ENCODE results near the gene SNHG17. TPM values are rescaled to one million over a fixed set of nuclear protein-coding genes. Genes with fewer than 3 reads are reported as not detected.
A peak's percentile ranks its signal among the peaks of the same experiment; 100 is the strongest.

SNHG17 gene
- total RNA-seq, 1 donor from 2014 or later = 8.0 TPM

DNA sequence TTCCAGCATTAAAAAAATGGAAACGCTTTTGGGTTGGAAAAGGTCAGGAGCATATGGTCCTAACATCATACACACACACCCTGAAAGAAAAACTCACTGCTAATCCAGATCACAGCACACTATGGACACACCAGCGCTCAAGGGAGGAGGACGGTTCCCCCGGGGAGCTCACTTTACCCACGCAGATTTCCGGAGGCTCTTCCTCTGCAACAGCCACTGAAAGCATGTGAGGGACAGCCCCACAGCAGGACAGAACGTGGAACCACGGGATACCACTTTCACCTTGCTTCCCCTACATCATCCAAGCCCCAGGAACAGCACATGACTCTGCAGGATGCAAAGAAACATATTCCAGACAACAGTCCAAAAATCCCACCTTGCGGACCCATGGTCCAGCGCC, 13.2 kb downstream of the SNHG17 start:
- Mint-ChIP-seq H3K27ac (no peak overlapping the region), H3K4me3 (no peak overlapping the region), H3K27me3 (ENCODE audit: insufficient read depth, low read depth) (peaks cover 6% of the 10 kb centered on the region), H3K9me3 (no peaks in the 10 kb centered on the region), H3K4me1 (no peaks in the 10 kb centered on the region), H3K36me3 (peaks cover 56% of the 10 kb centered on the region)
- Histone ChIP-seq H3K9ac (no peak overlapping the region), H2AFZ (replicated peaks) (no peak overlapping the region), H3K36me3 (no peaks in the 10 kb centered on the region), H3K27ac (no peak overlapping the region), H3K4me2 (no peak overlapping the region), H3K27me3 (no peaks in the 10 kb centered on the region), H3K9me3 (ENCODE audit: low read depth) (no peaks in the 10 kb centered on the region), H3K79me2 (ENCODE audit: low read depth) (peaks cover 44% of the 10 kb centered on the region), H3F3A (ENCODE audit: low read depth) (peaks cover 61% of the 10 kb centered on the region), H4K20me1 (ENCODE audit: low read depth) (peaks cover 65% of the 10 kb centered on the region), H3K4me1 (no peaks in the 10 kb centered on the region), H3K4me3 (no peak overlapping the region)
- no peak for DNase-seq (ENCODE audit: low spot score)
- TF ChIP-seq CTCF (IDR thresholded peaks at IDR 0.05) (no peak), EZH2phosphoT487 (IDR thresholded peaks at IDR 0.05) (no peak), EZH2 (IDR thresholded peaks at IDR 0.05) (no peak)

GRCh38 chr20:38420388-38421085, 14.6 kb downstream of the SNHG17 start:
- Histone ChIP-seq H3K9ac (no peak overlapping the region), H3K4me1 (no peaks in the 10 kb centered on the region), H3K9me3 (ENCODE audit: low read depth) (no peaks in the 10 kb centered on the region), H3K36me3 (no peaks in the 10 kb centered on the region), H3K79me2 (ENCODE audit: low read depth) (peaks cover 30% of the 10 kb centered on the region), H3F3A (ENCODE audit: low read depth) (peaks cover 66% of the 10 kb centered on the region), H3K27me3 (no peaks in the 10 kb centered on the region), H3K4me2 (no peak overlapping the region), H2AFZ (replicated peaks) (no peak overlapping the region), H3K27ac (no peak overlapping the region), H3K4me3 (no peak overlapping the region), H4K20me1 (ENCODE audit: low read depth) (peaks cover 51% of the 10 kb centered on the region)
- no peak overlapping the region for H3K27ac Mint-ChIP-seq
- no peak for DNase-seq (ENCODE audit: low spot score)
- no peaks in the 10 kb centered on the region for H3K9me3 Mint-ChIP-seq
- H3K4me1 Mint-ChIP-seq = no peaks in the 10 kb centered on the region
- TF ChIP-seq CTCF (IDR thresholded peaks at IDR 0.05) (no peak), EZH2phosphoT487 (IDR thresholded peaks at IDR 0.05) (no peak), EZH2 (IDR thresholded peaks at IDR 0.05) (no peak)
- peaks cover 55% of the 10 kb centered on the region for H3K36me3 Mint-ChIP-seq
- H3K27me3 Mint-ChIP-seq (ENCODE audit: insufficient read depth, low read depth) = peaks cover 6% of the 10 kb centered on the region
- no peak overlapping the region for H3K4me3 Mint-ChIP-seq

DNA sequence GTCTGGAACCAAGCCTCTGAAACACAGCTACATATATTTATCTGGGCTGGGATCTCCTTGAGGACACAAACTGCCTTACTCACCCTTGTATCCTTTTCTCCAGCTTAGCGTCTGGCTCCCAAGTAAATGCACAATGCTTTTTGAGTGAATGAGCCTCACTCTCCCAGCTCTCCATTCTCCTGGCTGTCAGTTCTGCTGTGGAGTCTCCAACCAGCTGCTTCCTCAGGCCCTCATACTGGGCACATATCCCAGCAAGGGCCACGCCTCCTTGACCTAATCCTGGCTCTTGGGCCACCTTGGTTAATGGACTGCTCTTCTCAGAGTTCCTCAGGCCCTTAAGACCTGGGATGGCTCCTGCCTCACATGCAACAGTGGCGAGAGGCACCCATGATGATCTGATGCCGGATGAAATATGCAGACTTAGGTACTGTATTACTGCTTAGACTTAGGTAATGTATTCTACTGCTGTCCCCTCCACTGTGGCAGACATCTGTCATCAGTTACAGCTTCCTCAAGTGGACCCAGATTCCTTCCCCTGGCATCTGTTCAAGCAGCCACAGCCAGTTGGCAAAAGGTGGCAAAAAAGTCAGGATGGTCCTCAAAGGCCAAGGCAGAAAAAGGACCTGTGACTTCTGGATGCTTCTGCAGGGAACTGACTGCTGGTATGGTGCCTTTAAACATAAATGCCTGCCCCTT, 16.5 kb downstream of the SNHG17 start:
- peaks cover 54% of the 10 kb centered on the region for H3F3A ChIP-seq (ENCODE audit: low read depth)
- peaks cover 7% of the 10 kb centered on the region for H3K27me3 Mint-ChIP-seq (ENCODE audit: insufficient read depth, low read depth)
- H3K79me2 ChIP-seq (ENCODE audit: low read depth) = peaks cover 11% of the 10 kb centered on the region
- no peak overlapping the region for H2AFZ ChIP-seq (replicated peaks)
- peak overlapping the region; percentile 53 for H3K27ac ChIP-seq
- H3K4me1 ChIP-seq = no peaks in the 10 kb centered on the region
- TF ChIP-seq EZH2 (IDR thresholded peaks at IDR 0.05) (no peak), EZH2phosphoT487 (IDR thresholded peaks at IDR 0.05) (no peak), CTCF (IDR thresholded peaks at IDR 0.05) (no peak)
- H3K36me3 Mint-ChIP-seq = peaks cover 54% of the 10 kb centered on the region
- no peak for DNase-seq (ENCODE audit: low spot score)
- no peak overlapping the region for H3K9ac ChIP-seq
- no peaks in the 10 kb centered on the region for H3K27me3 ChIP-seq
- H3K4me3 ChIP-seq = no peak overlapping the region
- H3K9me3 Mint-ChIP-seq = no peaks in the 10 kb centered on the region
- H3K4me3 Mint-ChIP-seq = no peak overlapping the region
- H3K4me2 ChIP-seq = no peak overlapping the region
- H3K27ac Mint-ChIP-seq = no peak overlapping the region
- H3K4me1 Mint-ChIP-seq = no peaks in the 10 kb centered on the region
- H3K36me3 ChIP-seq = no peaks in the 10 kb centered on the region
- H4K20me1 ChIP-seq (ENCODE audit: low read depth) = peaks cover 34% of the 10 kb centered on the region
- no peaks in the 10 kb centered on the region for H3K9me3 ChIP-seq (ENCODE audit: low read depth)

All from neural progenitor cell (in vitro differentiated cells).